H1 (cell line): ENCODE measurements around the gene RGS6. TPM values are rescaled to one million over a fixed set of nuclear protein-coding genes. Genes with fewer than 3 reads are reported as not detected.
"Not testable (repeated sequence)": the region's sequence is repeated elsewhere in the genome, so short reads cannot be mapped to it uniquely, and the experiment has no call there.

ENCODE experiments used
- CTCF ChIA-PET: fragments of 300-600 bp; sonication (Branson Sonifier 250); formaldehyde crosslinking; loops from one replicate; lab custom pipeline; 2021; ENCODE audit not compliant: partially characterized antibody; lab: Charles Lee
- POLR2A ChIA-PET: fragments of 300-600 bp; sonication (Branson Sonifier 250); formaldehyde crosslinking; loops from one replicate; lab custom pipeline; 2021; ENCODE audit warnings: inconsistent platforms; ENCODE audit not compliant: partially characterized antibody; lab: Charles Lee
- DNase-seq, 2 experiments: peaks; one replicate each; pipeline versions ENCODE4 v3.0.0 to v3.0.0-alpha.2; 2010 to 2022; ENCODE audit warnings: low spot score in 2 of 2, low read depth in 1 of 2, mixed read lengths in 1 of 2
- FAIRE-seq: peaks from 2 replicates; lab custom pipeline; 2011; peaks lifted over from hg19 to GRCh38; lab: Jason Lieb, UNC
- H2AFZ ChIP-seq: 2 replicates; pipeline ENCODE4 v1.8.1; 2012; ENCODE audit warnings: low read length, inconsistent platforms
- H2AK5ac ChIP-seq: 2 replicates; pipeline ENCODE4 v1.6.1; 2013; ENCODE audit warnings: low read depth, low read length
- H2BK120ac ChIP-seq: replicated peaks from 2 replicates; pipeline ENCODE3; 2013; ENCODE audit warnings: low read depth, low read length, inconsistent platforms
- H2BK12ac ChIP-seq: 2 replicates; pipeline ENCODE4 v1.6.1; 2013; ENCODE audit warnings: low read depth, low read length
- H2BK15ac ChIP-seq: 2 replicates; pipeline ENCODE4 v1.6.1; 2013; ENCODE audit warnings: low read length
- H2BK20ac ChIP-seq: 2 replicates; pipeline ENCODE4 v1.6.1; 2013; ENCODE audit warnings: low read length
- H2BK5ac ChIP-seq: 2 replicates; pipeline ENCODE4 v1.6.1; 2013; ENCODE audit warnings: low read depth, low read length
- H3K14ac ChIP-seq: 2 replicates; pipeline ENCODE4 v1.6.1; 2013; ENCODE audit warnings: inconsistent platforms; ENCODE audit not compliant: insufficient read length
- H3K18ac ChIP-seq: 2 replicates; pipeline ENCODE4 v1.6.1; 2013; ENCODE audit warnings: low read length; ENCODE audit errors: extremely low read depth
- H3K23ac ChIP-seq: 2 replicates; pipeline ENCODE4 v1.6.1; 2013; ENCODE audit warnings: inconsistent platforms; ENCODE audit not compliant: insufficient read length
- H3K23me2 ChIP-seq: 2 replicates; pipeline ENCODE4 v1.6.1; 2013; ENCODE audit warnings: low read depth, low read length
- H3K27ac ChIP-seq: 2 replicates; pipeline ENCODE4 v1.6.1; 2011; ENCODE audit warnings: low read depth, low read length, inconsistent platforms
- H3K27me3 ChIP-seq, 4 experiments: replicated peaks in 1 of 4; 1 replicate in 1 of 4; 2 replicates in 3 of 4; pipeline versions ENCODE4 v1.6.1 to v1.8.1; 2011 to 2013; ENCODE audit warnings: low read length in 3 of 4, mild to moderate bottlenecking in 3 of 4, inconsistent platforms in 2 of 4, mixed read lengths in 2 of 4, moderate library complexity in 1 of 4; ENCODE audit not compliant: control insufficient read depth in 3 of 4, insufficient read depth in 3 of 4; ENCODE audit errors: extremely low read depth in 1 of 4
- H3K36me3 ChIP-seq, 4 experiments: 2 replicates each; pipeline versions ENCODE4 v1.6.1 to v1.8.1; 2011 to 2013; ENCODE audit warnings: mild to moderate bottlenecking in 4 of 4, low read length in 3 of 4, moderate library complexity in 2 of 4, control low read depth in 1 of 4, inconsistent platforms in 1 of 4; ENCODE audit not compliant: insufficient read depth in 4 of 4, control insufficient read depth in 2 of 4
- H3K4ac ChIP-seq: replicated peaks from 2 replicates; pipeline ENCODE3; 2013; ENCODE audit warnings: low read length, low read depth, mixed read lengths, inconsistent platforms; ENCODE audit not compliant: insufficient read length
- H3K4me1 ChIP-seq, 4 experiments: replicated peaks in 1 of 4; 1 replicate in 1 of 4; 2 replicates in 3 of 4; pipeline versions ENCODE4 v1.6.1 to v1.8.1; 2011 to 2013; ENCODE audit warnings: low read length in 3 of 4, inconsistent platforms in 2 of 4, mixed read lengths in 1 of 4; ENCODE audit not compliant: insufficient read depth in 4 of 4, control insufficient read depth in 3 of 4
- H3K4me2 ChIP-seq, 2 experiments: 2 replicates each; pipeline versions ENCODE4 v1.6.1 to v1.8.1; 2011 to 2013; ENCODE audit warnings: low read depth in 2 of 2, low read length in 2 of 2, control low read depth in 1 of 2, inconsistent platforms in 1 of 2, mild to moderate bottlenecking in 1 of 2; ENCODE audit not compliant: insufficient read depth in 1 of 2
- H3K4me3 ChIP-seq, 4 experiments: fragments of 200-600, 300-600 bp in 1 of 4; sonication (generic), shearing (Covaris generic), sonication (Bioruptor Twin) in 1 of 4; 2 replicates each; pipeline versions ENCODE4 v1.5.1 to v1.8.1; 2011 to 2016; ENCODE audit warnings: low read length in 4 of 4, low read depth in 3 of 4, control low read depth in 2 of 4, inconsistent platforms in 2 of 4, mild to moderate bottlenecking in 2 of 4, mixed read lengths in 1 of 4, moderate library complexity in 1 of 4; ENCODE audit not compliant: insufficient read depth in 2 of 4; ENCODE audit errors: extremely low read depth in 1 of 4
- H3K56ac ChIP-seq: replicated peaks from 2 replicates; pipeline ENCODE3; 2013; ENCODE audit warnings: low read depth, mild to moderate bottlenecking, mixed read lengths, low read length, inconsistent platforms; ENCODE audit not compliant: insufficient read length
- H3K79me1 ChIP-seq: 2 replicates; pipeline ENCODE4 v1.6.1; 2013; ENCODE audit warnings: low read depth, low read length, control low read depth
- H3K79me2 ChIP-seq, 2 experiments: 2 replicates each; pipeline versions ENCODE4 v1.6.1 to v1.8.1; 2012 to 2013; ENCODE audit warnings: low read length in 2 of 2, mild to moderate bottlenecking in 2 of 2, inconsistent platforms in 1 of 2; ENCODE audit not compliant: insufficient read depth in 2 of 2, control insufficient read depth in 1 of 2
- H3K9ac ChIP-seq, 4 experiments: replicated peaks in 1 of 4; 1 replicate in 1 of 4; 2 replicates in 3 of 4; pipeline versions ENCODE4 v1.6.1 to v1.8.1; 2011 to 2013; ENCODE audit warnings: low read depth in 3 of 4, low read length in 3 of 4, control low read depth in 2 of 4, mild to moderate bottlenecking in 2 of 4, moderate library complexity in 2 of 4, inconsistent platforms in 1 of 4; ENCODE audit errors: extremely low read depth in 1 of 4
- H3K9me3 ChIP-seq, 2 experiments: 2 replicates each; pipeline versions ENCODE4 v1.6.1 to v1.8.1; 2012 to 2013; ENCODE audit warnings: mild to moderate bottlenecking in 2 of 2, moderate library complexity in 2 of 2, control low read depth in 1 of 2, inconsistent platforms in 1 of 2, low read depth in 1 of 2, low read length in 1 of 2, mixed read lengths in 1 of 2; ENCODE audit not compliant: insufficient read depth in 2 of 2
- H4K20me1 ChIP-seq, 2 experiments: replicated peaks in 1 of 2; 2 replicates each; pipeline versions ENCODE3 to v1.8.1; 2011 to 2013; ENCODE audit warnings: inconsistent platforms in 2 of 2, low read length in 2 of 2, mild to moderate bottlenecking in 1 of 2; ENCODE audit not compliant: insufficient read depth in 2 of 2, control insufficient read depth in 1 of 2
- H4K5ac ChIP-seq: 2 replicates; pipeline ENCODE4 v1.6.1; 2013; ENCODE audit warnings: low read length, low read depth, mixed read lengths, inconsistent platforms; ENCODE audit not compliant: insufficient read length
- H4K8ac ChIP-seq: 2 replicates; pipeline ENCODE4 v1.8.0; 2013; ENCODE audit warnings: mild to moderate bottlenecking, moderate library complexity, low read length, inconsistent platforms; ENCODE audit not compliant: insufficient read depth; ENCODE audit errors: extremely low read depth
- H4K91ac ChIP-seq: replicated peaks from 2 replicates; pipeline ENCODE3; 2013; ENCODE audit warnings: low read length, mixed read lengths, inconsistent platforms; ENCODE audit not compliant: insufficient read length
- WGBS, 2 experiments: shearing (Covaris generic) in 1 of 2; methylation state at CpG; one replicate each; pipeline versions ENCODE4 v1.1.6 to v1.1.7; 2013 to 2015; ENCODE audit warnings: low lambda C conversion rate in 2 of 2, mixed read lengths in 2 of 2, inconsistent platforms in 1 of 2, low coverage in 1 of 2, missing lambda C conversion rate in 1 of 2; ENCODE audit not compliant: insufficient replicate concordance in 2 of 2, insufficient coverage in 1 of 2, insufficient read length in 1 of 2; ENCODE audit errors: extremely low coverage in 1 of 2, missing lambda C conversion rate in 1 of 2; 5-methylcytosine and 5-hydroxymethylcytosine counted together
- polyA plus RNA-seq, 7 experiments: library from polyadenylated mRNA; depleted of rRNA in 3 of 7; stranded (reverse) in 5 of 7; unstranded in 2 of 7; fragments of >200 nt in 5 of 7; fragments of 200-250 nt in 2 of 7; gene quantifications; 1 replicate in 5 of 7; 2 replicates in 1 of 7; 4 replicates in 1 of 7; pipeline versions ENCODE4 v1.2.1 to v1.2.3, GENCODE V29; 2011 to 2013; ENCODE audit warnings: missing spikeins in 2 of 7, mixed read lengths in 2 of 7
- total RNA-seq: library from RNA; stranded (reverse); fragmentation: NEBNext Ultra II Directional; extraction: Animal tissue kit (Norgen Biotek cat#: 25700); gene quantifications from 2 replicates; pipeline ENCODE4 v1.2.1, GENCODE V29; 2021

Gene RGS6
- total and polyA plus RNA-seq, 2 of the 8 experiments (the other 6 are each of a cell fraction or from before 2014, with no cell fraction given), result 0.26 to 1.1 TPM

GRCh38 chr14:71938273-71938672, 6.0 kb downstream of the RGS6 start:
- H2BK5ac ChIP-seq, H3K36me3 ChIP-seq, DNase-seq, FAIRE-seq, H3K23me2 ChIP-seq, H4K5ac ChIP-seq, H4K91ac ChIP-seq, H3K14ac ChIP-seq, H3K27ac ChIP-seq, H3K4me1 ChIP-seq, H2AK5ac ChIP-seq, H3K4me3 ChIP-seq, H4K20me1 ChIP-seq, H2BK120ac ChIP-seq, H3K4me2 ChIP-seq, H3K23ac ChIP-seq, H2BK15ac ChIP-seq, H2BK20ac ChIP-seq, H3K9me3 ChIP-seq, H3K18ac ChIP-seq, H3K9ac ChIP-seq, POLR2A ChIA-PET, H3K79me1 ChIP-seq, H2BK12ac ChIP-seq, H4K8ac ChIP-seq, H3K4ac ChIP-seq, H3K79me2 ChIP-seq, H3K56ac ChIP-seq, H2AFZ ChIP-seq: not testable (repeated sequence)
- CTCF ChIA-PET, result interaction anchor here (1.1 kb wide), 1 partner anchor 86 kb away, joined by 3 read pairs; no protein-coding TSS in a partner anchor
- H3K27me3 ChIP-seq, result peaks cover 2 to 17% (median 10%) of the 10 kb centered on the region in 4 experiments
- WGBS, 2 experiments, result 82% methylated on average over 2 of the region's 3 CpGs; no CpG with 5 or more reads in 1 of the 2 experiments

- H4K20me1 ChIP-seq, H3K23ac ChIP-seq, H4K8ac ChIP-seq, H2BK20ac ChIP-seq, H4K91ac ChIP-seq, H3K27me3 ChIP-seq, H3K4me1 ChIP-seq, H3K23me2 ChIP-seq, H3K14ac ChIP-seq, H2BK5ac ChIP-seq, H3K27ac ChIP-seq, H3K4me3 ChIP-seq, H2AFZ ChIP-seq, H3K9ac ChIP-seq, DNase-seq, H3K4me2 ChIP-seq, H2BK12ac ChIP-seq, H2AK5ac ChIP-seq, H3K79me1 ChIP-seq, H2BK15ac ChIP-seq, POLR2A ChIA-PET, H2BK120ac ChIP-seq, FAIRE-seq, H3K4ac ChIP-seq, H3K79me2 ChIP-seq, H4K5ac ChIP-seq, H3K36me3 ChIP-seq, H3K9me3 ChIP-seq, H3K56ac ChIP-seq, H3K18ac ChIP-seq: not testable (repeated sequence)
- WGBS, 2 experiments, result 84% methylated on average over 1 of the region's 1 CpG; no CpG with 5 or more reads in 1 of the 2 experiments
- CTCF ChIA-PET, result interaction anchor here (0.6 kb wide), 1 partner anchor 61 kb away, joined by 3 read pairs; no protein-coding TSS in a partner anchor
Observed at GRCh38 chr14:71939344-71939743, 7.1 kb downstream of the RGS6 start.
